Measurements from ENCODE around the gene SLC18A2.

SLC18A2 gene

DNA sequence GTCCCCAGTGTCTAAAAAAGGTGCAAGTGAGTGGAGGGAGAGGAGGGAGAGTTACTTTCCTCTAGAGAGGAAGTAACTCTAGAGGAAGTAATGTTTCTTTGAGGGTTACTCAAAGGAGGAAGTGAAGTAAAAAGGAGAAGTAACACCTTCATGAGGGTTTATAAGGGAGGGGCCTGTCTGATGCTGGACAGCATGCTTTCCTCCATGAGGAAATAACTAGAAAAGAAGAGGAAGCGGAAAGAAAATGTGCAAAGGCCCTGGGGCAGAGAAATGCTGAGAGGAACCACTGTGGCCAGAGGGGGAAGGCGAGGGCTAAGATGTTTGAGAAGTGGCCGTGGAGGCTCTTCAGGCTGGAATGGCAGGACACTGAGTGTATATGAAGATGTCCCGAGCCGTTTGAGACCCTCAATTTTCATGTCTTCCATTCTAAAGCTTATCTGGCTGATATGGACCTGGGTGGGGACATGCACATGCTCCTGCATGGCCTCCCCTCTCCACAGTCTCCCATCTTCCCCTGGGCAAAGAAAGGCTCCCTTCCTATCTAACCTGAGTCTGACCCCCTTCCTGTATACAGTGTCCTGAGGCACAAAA is 3.4 kb upstream of the SLC18A2 start:
- DNase-seq (ENCODE audit: low spot score) (no peak), FAIRE-seq (no peak)

DNA sequence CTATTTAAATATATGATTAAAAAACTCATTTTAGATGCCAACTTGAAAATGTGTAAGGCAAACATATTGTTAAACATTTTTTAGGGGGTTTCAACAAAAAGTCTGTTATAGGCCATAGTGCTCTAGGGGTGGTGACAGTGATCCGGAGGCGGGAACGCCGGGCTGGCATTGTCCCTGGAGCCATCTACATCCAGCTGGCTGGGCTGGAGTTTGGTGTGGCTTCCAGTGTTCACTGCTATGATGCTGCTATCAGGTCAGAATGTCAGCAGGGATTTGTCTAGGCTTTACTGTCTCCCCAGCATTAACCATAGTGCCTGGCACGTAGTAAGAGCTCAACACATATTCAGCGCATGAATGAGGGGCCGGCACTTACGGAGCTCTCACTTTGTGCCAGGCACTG is 1.9 kb upstream of the SLC18A2 start:
- FAIRE-seq (no peak), DNase-seq (ENCODE audit: low spot score) (no peak)

DNA sequence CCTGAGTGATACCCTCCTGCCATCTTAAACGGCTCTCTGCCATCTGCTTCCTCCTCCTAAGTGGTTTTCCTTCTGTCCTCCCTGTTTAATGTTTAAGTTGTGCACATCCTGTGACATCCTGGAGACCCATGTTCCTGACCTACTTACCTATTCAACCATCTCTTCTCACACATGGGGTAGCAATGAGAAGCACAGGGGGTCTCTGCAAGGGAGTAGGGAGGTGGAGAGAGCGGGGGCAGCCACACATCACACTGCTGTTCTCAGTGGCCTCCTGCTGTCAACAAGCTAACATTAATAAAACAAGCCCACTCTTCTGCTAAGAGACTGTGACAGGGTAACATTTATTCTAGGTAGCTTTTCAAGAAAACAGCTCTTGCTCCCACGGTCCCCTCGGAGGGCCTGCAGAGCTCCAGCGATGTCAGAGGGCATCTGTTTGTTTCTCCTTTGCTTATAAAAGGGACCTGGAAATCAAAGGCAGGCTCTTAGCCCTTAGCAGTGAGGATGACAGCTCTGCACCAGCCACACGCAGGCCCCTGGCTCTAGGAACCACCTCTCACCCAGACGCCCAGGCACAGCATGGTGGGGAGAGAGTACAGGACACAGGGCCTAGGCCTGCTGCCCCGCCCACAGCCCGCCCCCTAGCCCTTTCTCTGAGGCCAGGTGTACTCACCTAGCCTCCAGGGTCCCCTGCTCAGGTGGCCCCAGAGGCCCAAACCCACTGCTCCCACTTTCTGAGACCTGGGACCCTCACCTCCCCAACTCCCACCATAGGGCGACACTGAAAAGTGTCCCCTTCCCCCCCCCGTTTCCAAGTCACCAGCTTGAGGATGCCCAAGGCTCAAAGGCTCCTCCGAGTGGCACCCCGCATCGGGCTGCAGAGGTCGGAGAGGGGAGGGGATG is 943 bp upstream of the SLC18A2 start:
- DNase-seq (ENCODE audit: low spot score), result no peak
- FAIRE-seq, result no peak

DNA sequence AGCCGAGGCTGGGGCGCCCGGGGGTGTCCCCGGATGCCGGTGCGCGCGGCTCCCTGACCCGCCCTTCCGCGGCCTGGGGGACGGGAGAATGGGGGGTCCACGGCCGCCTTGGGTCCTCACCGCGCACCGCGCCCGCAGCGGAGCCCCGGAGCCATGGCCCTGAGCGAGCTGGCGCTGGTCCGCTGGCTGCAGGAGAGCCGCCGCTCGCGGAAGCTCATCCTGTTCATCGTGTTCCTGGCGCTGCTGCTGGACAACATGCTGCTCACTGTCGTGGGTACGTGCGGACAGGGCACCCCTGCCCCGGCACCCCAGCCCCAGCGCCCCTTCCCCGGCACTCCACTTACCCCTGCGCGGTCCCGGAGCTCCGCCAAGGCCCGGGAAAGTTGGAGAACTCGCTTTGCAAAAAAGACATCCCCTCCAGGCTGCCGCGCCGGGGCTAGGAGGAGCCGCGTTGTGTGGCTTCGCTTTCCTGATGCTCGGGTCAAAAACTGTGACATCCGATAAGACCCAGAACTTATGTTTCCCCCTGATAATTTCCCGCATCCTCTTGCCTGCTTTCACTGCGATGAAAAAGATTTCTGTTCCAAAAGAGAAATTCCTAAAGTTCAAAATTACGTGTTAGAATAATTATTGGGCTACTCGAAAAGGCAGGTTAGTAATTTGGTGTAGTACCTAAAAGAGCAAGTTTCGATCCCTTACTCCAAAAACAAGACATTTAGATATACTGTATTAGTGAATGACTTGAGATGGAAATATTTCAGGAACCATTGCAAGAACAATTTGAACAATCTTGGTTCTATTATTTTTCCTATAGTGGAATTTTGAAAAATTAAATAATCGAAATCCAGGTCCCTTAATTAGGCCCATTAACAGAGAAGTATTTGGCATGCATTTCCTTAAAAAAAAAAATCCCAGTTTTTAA is 888 bp downstream of the SLC18A2 start:
- no peak for DNase-seq (ENCODE audit: low spot score)
- FAIRE-seq, result no peak

DNA sequence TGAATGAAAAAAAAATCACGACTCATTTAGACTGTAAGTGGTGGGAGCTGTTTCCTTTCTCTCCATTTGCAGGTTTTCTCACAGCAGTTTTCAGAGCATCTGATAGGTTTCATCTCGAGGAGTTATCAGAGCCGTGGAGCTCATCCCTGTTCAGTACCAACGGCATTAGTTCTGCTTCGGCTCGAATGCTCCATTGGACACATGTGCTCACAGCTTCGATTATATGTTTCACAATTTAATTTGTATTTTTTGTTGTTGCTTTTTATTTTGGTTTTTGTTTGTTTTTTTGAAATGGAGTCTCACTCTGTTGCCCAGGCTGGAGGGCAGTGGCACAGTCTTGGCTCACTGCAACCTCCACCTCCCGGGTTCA is 1.5 kb downstream of the SLC18A2 start:
- DNase-seq (ENCODE audit: low spot score) (no peak), FAIRE-seq (no peak)

DNA sequence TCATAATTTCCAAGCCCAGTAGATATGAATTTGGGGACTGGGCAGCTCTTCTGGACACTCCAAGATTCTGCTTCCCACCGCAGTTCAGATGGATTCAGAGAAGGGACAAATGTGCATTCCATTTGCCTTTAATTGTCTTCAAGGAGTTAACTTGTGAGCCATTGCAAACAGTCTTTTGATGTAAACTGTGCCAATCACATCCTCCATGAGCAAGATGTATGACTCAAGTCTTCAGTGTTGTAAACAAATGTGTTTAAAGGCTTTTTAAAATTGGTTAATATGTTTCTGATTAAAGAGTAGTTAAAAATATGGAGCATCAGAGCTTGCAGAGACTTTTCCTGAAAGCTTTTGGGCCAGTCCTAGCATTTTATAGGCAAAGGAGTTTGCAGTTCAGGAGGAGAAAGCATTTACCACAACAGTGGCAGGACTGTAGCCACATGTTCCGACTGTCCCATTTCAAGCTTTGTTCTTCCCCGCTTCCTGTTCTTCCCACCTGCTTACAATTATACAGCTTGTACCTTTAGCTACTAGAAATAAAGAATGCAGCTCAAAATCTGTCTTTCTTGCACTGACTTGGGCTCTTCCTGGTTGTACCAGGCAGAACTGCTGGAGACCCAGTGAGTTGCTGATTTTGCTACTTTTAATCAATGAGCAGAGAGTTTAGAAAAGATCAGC is 6.2 kb downstream of the SLC18A2 start:
- FAIRE-seq, result no peak

DNA sequence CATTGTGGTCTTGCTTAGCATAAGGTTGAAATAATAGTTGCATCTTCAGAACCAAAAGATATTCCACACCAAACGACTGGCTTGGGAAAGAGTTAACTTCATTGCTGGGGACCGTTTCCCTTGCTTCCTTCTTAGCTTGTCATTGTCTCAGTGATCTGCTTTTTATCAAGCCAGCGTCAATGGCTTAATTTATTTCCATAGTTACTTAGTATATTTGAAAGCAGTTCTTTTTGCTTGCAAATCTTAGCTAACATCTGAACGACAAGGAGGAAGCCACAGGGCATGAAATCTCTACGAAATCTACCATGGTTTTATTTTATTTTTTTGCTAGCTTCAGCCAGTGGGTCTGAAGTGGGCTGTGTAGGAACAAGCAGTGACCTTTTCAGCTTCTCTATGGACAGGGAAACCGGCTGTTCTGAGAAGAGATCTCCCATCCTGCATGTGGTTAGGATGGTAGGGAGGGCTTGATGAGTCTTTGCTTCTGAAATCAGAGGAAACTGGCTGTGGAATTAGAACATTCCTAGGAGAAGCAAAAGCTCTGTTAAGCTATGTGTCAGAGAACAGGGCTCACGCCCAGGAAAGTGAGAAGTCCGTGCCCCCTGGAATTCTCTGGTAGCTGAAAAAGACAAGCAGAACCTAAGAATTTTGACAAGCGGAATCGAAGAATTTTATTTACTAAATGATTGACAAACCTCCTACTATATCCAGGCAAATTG is 8.0 kb downstream of the SLC18A2 start:
- DNase-seq (ENCODE audit: low spot score), result no peak
- no peak for FAIRE-seq

More for the DNA sequence above, 6.2 kb downstream of the SLC18A2 start:
- no peak for DNase-seq (ENCODE audit: low spot score)

DNA sequence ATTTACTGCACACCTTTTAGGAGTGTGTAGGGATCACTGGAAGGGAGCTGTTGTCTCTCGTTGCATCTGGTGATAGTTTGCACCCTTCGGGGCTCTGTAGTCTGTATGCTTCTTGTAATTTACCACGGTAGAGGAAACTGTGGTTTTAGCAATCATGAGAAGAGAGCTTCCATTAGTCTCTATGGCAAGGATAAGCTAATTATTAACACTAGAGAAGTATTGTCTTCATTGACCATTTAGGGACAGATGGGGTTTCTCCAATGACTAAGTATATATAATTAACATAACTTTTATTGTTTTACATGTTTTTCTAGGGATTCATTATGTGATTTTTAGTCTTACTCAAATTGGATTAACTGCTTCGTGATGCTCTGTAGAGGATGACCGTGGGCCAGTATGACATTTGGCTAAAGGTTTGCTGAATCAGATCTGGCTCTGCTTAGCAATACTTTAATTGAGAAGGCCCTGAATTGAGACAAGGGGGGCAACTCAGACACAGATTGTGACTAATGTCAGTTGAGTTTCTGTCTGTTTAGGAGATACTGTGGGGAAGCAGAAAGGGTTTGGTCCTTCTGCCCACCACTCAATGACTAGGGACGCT is 8.7 kb downstream of the SLC18A2 start:
- FAIRE-seq (no peak), DNase-seq (ENCODE audit: low spot score) (no peak)

DNA sequence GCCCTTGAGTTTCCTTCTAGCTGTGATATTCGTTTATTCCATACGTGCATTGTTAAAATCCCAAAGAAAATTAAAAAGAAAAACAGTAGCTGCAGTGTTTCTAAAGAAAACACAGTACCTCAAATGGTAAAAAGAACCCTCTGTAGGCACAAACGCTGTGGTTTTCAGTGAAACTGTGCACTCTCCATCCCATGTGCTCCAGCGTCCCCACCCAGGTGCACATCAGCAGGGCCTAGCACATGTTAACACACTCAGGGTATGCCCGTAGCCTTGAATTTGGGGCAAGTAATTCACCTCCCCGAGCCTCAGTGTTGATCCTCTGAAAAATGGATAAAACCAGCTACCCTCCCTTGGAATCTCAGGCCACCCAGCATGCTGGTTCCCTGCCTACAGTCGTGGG is 9.5 kb downstream of the SLC18A2 start:
- DNase-seq (ENCODE audit: low spot score) (no peak), FAIRE-seq (no peak)

DNA sequence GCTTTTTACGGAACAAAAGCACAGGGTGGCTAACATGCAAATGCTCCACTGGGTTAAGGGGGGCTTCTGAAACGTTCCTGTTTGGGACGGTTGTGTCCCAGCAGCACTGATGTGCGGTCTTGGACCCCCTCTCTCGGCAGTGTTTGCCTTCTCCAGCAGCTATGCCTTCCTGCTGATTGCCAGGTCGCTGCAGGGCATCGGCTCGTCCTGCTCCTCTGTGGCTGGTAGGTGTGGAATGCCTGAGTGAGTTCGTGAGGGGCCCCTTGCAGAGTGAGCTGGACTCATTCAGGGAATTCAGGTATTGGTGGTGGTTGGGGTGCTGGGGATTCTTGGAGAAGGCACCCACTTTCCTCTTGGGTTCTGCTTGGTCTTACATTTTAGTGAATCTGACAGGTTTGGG is 13.0 kb downstream of the SLC18A2 start:
- DNase-seq (ENCODE audit: low spot score) (no peak), FAIRE-seq (no peak)

DNA sequence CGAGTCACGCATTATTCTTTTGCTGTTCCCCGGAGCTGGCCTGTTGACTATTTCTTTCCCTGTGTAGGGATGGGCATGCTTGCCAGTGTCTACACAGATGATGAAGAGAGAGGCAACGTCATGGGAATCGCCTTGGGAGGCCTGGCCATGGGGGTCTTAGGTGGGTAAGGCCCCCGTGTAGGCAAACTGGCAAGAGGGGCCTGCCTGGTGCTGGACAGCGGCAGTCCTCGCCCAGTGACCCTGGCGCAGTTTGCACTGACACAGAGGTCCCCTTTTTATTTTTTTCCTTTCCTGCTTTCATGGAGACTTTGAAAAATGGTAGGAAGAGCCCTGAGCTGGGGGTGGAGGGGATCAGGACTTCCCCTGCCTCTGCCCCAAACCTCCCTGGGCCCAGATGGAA is 13.4 kb downstream of the SLC18A2 start:
- DNase-seq (ENCODE audit: low spot score), result no peak
- FAIRE-seq, result no peak

DNA sequence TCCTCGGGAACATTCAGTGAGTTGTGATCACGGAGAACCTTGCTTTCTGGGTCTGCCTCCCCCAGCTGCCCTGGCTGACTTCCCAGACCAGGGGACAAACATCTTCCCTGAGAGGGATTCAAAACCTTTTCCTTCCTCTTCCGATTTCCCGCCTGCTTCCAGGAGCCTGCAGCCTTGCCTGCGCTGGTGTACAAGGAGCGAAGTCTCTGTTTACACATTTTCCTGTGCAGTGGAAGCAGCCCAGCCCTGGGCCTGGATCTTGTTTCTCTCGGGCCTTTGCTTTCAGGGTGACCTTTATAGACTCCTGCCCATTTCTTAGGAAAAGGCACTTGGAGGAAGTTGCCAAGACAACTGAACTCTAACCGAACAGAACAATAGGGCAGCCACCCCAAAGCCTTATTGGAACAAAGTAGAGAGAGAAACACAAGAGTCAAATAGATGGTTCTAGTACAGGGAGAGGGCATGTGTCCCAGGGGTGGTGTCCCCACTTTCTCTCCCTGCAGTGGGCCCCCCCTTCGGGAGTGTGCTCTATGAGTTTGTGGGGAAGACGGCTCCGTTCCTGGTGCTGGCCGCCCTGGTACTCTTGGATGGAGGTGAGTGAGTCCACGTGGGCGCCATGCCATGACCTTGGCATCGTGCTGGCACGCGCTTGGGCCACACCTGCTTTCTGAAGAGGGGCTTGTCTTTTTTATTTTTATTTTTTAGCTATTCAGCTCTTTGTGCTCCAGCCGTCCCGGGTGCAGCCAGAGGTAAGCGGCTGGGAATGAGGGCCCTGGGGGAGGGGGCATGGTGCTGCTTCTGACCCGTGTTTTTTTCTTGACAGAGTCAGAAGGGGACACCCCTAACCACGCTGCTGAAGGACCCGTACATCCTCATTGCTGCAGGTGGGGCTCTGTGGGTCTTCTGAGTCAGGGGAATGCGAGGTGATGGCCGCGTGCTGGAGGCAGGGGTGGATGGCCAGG is 14.1 kb downstream of the SLC18A2 start:
- no peak for FAIRE-seq

DNA sequence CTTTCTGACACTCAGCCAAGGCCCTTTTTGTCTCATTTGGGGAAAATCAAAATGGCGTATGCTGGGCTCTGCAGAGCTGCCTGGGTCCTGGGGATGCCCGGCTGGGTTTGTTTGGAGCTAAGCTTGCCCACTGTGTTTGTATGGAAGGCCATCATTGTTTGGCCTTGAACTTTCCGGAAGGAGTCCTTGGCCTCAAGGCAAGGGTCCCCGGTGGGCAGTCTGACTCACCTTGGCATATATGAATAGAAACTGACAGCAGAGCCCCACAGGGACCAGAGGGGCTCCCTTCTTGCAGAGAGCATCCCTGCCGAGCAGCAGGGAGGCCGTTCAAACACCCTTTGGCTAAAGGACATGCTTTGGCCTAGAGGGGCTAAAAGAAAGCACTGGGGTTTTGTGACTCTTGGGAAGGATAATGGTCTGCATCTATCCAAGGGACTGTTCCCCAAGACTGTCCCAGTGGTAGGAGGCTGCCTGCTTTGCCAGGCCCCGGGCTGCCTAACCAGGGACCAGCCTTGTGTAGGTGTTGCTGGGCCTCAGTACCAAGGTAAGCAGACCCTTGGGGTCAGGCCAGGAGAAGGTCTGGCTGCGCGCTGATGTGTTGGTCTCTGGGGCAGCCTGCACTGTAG is 15.0 kb downstream of the SLC18A2 start:
- no peak for DNase-seq (ENCODE audit: low spot score)
- no peak for FAIRE-seq

More for the DNA sequence above, 14.1 kb downstream of the SLC18A2 start:
- DNase-seq (ENCODE audit: low spot score), result no peak

DNA sequence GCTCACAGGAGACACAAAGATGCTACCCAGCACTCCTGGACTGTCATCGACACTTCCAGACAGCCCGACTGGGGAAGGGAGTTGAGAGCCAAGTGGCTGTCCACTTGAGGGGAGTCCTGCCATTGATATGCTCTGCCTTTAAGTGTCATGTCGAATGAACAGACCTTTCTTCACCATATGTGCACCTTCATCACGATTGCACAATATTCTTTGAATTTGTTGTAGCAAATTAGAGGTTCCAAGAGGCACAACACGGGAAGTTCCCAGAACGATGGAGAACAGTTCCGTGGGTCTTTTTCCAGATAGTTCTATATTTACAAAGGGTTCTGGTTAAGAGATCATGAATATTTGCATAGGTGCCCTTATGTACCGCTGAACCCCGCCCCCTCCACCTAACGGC is 16.0 kb downstream of the SLC18A2 start:
- no peak for DNase-seq (ENCODE audit: low spot score)
- FAIRE-seq, result no peak

DNA sequence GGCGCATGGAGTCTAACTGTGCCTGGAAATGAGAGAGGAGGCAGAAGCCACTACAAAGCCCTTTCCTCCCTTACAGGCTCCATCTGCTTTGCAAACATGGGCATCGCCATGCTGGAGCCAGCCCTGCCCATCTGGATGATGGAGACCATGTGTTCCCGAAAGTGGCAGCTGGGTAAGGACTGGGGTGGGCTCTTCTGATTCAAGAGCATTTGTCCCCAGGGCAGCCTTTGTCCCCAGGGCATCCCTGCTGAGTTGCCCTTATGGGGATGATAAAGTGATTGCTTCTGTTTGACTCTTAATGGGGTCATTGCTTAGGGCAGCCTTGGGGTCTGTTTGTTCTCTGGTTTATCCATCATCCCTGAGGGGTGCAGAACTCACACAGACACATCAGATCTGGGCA is 16.8 kb downstream of the SLC18A2 start:
- FAIRE-seq, result no peak

DNA sequence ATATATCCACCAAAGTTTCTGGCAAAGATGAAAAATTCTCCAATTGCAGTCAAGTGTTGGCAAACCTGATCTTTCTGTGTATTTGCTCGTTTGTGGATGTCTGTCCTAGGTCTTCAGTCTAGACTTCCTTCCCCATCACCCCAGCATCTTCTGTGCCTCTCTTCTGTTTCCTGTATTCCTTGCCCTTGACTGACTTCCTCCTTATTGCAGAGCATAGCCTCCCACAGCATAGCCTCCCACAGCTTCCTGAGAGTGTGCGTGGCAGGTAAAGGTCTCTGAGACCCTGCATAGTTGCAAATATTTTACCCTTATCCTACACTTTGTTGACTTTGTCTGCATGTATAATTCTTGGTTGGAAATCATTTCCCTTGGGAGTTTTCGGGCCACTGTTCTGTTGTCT is 18.4 kb downstream of the SLC18A2 start:
- DNase-seq (ENCODE audit: low spot score), result no peak
- no peak for FAIRE-seq

More for the DNA sequence above, 16.8 kb downstream of the SLC18A2 start:
- no peak for DNase-seq (ENCODE audit: low spot score)

DNA sequence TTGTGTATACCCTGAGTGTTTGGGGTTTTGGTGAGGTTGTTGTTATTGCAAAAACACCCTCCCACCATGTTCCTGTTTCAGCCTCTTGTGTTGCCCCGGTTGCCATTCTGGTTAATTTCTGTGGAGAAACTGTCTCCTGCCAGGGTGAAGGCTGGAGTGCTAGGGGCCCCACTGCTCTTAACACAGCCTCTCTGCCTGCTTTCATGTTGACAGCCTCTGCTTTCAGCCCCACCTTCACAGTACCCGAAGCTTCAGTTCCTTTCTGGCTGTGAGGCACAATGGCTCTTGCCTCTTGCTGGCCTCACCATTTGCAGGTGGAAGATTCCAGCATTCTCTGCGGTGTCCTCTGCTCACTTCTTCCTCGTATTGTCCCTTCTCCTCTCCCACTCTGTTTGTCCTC is 19.2 kb downstream of the SLC18A2 start:
- FAIRE-seq (no peak), DNase-seq (ENCODE audit: low spot score) (no peak)

DNA sequence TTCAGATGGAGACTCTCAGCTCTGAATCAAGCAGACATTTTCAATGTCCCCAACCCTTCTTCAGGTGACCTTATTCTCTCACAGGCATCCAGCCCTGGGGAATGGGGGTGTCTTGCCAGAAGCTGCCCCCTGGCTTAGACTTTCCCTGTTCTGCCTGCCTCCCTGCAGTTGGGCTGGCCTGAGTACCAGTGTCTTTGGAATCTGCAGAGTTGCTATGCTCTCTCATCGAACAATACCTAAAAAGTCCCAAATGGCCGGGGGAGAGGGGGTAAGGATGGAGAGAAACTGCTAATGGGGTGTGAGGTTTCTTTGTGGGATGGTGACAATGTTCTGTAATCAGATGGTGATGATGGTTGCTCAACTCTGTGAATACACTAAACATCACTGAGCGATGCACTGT is 20.6 kb downstream of the SLC18A2 start:
- DNase-seq (ENCODE audit: low spot score) (no peak), FAIRE-seq (no peak)

Data from urothelium cell line (cell line).